Natural killer cell (primary cell): ENCODE data around the gene ICA1. TPM values are rescaled to one million over a fixed set of nuclear protein-coding genes. Genes with fewer than 3 reads are reported as not detected.

Source experiments
- ATAC-seq, 3 donors: fragments of 150-1000 bp in 2 of 3; fragments of 200-7000 bp in 1 of 3; cut with Tn5 transposase; 1 replicate in 1 of 3; 2 replicates in 2 of 3; pipeline ENCODE4 v1.10.0; 2021; ENCODE audit warnings: mild to moderate bottlenecking in 2 of 3, moderate library complexity in 2 of 3
- DNase-seq, 2 donors: peaks; one replicate each; pipeline versions ENCODE4 v3.0.0 to v3.0.0-alpha.2; 2013 to 2021; ENCODE audit warnings: mixed read lengths in 1 of 2
- H3K27ac ChIP-seq: one replicate; pipeline ENCODE4 v1.5.1; 2013; ENCODE audit warnings: mild to moderate bottlenecking, low read length
- H3K27me3 ChIP-seq: one replicate; pipeline ENCODE4 v1.6.1; 2013; ENCODE audit warnings: low read length; ENCODE audit not compliant: control insufficient read depth, insufficient read depth
- H3K36me3 ChIP-seq: one replicate; pipeline ENCODE4 v1.6.1; 2013; ENCODE audit warnings: low read length; ENCODE audit not compliant: control insufficient read depth, insufficient read depth
- H3K4me1 ChIP-seq: one replicate; pipeline ENCODE4 v1.6.1; 2013; ENCODE audit warnings: low read length; ENCODE audit not compliant: control insufficient read depth, insufficient read depth
- H3K4me3 ChIP-seq: one replicate; pipeline ENCODE4 v1.5.1; 2013; ENCODE audit warnings: low read length
- H3K9me3 ChIP-seq: one replicate; pipeline ENCODE4 v1.6.1; 2013; ENCODE audit warnings: low read length; ENCODE audit not compliant: control insufficient read depth, insufficient read depth
- H3K27ac Mint-ChIP-seq, 2 donors: one replicate each; pipeline ENCODE4 v1.8.0; 2022; ENCODE audit warnings: mild to moderate bottlenecking in 2 of 2, mixed read lengths in 2 of 2, moderate library complexity in 1 of 2
- H3K27me3 Mint-ChIP-seq, 2 donors: one replicate each; pipeline ENCODE4 v1.8.0; 2022; ENCODE audit warnings: low read depth in 2 of 2, mixed read lengths in 2 of 2
- H3K36me3 Mint-ChIP-seq: one replicate; pipeline ENCODE4 v1.8.0; 2022; ENCODE audit warnings: mixed read lengths
- H3K4me1 Mint-ChIP-seq, 2 donors: one replicate each; pipeline ENCODE4 v1.8.0; 2022; ENCODE audit warnings: mixed read lengths in 2 of 2
- H3K4me3 Mint-ChIP-seq: one replicate; pipeline ENCODE4 v1.8.0; 2022; ENCODE audit warnings: mild to moderate bottlenecking, moderate library complexity, mixed read lengths
- H3K9me3 Mint-ChIP-seq, 2 donors: one replicate each; pipeline ENCODE4 v1.8.0; 2022; ENCODE audit warnings: mixed read lengths in 2 of 2
- CTCF ChIP-seq: fragments of 200-600 bp; IDR thresholded peaks from one replicate; pipeline ENCODE4 v1.8.0; 2022; ENCODE audit warnings: antibody characterized with exemption
- WGBS: methylation state at CpG from one replicate; pipeline ENCODE4 v1.1.7; 2013; ENCODE audit warnings: missing lambda C conversion rate; ENCODE audit not compliant: insufficient coverage; 5-methylcytosine and 5-hydroxymethylcytosine counted together
- intact Hi-C: fragments of 100-400 bp; cut with micrococcal nuclease; formaldehyde crosslinking; loops from one replicate; pipeline ENCODE4 v1.14.2; 2022
- total RNA-seq, 4 donors: library from RNA; stranded (reverse); fragments of 120-200 nt in 1 of 4; gene quantifications; one replicate each; pipeline versions ENCODE4 v1.2.3 to v1.2.4, GENCODE V29; 2013 to 2022

ICA1 gene
- total RNA-seq, 3 donors from 2014 or later (not counting 1 experiment from before 2014, with no cell fraction given), result 0.75 to 1.9 (median 1.4) TPM

DNA sequence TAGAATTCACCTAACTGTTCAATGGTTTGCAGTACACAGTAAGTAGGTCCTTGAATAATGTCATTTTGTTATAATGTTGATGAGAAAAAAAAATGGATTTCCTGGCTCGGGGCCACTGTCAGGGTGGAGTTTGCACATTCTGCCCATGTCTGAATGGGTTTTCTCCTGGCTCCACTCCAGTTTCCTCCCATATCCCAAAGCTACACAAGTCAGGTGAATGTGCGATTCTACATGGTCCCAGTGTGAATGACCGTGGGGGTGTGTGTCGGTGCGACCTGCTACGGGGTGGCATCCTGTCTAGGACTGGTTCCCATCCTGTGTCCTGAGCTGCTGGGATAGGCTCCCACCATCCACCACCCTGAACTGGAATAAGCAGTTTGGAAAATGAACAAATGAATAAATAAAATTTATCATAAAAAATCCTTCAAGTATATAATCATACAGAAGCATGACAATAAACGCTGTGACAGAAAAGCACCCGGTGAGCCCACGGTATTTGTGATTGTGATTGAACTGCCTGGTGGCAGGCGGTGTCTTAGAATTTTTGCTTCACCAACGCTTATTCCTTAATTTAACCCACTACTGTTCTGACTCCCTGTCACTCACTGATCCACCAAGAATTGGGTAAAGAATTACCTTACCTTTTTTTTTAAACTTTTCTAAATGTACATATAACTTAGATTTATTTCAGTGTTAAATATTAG is 114.1 kb downstream of the ICA1 start:
- no peaks in the 10 kb centered on the region for H3K36me3 Mint-ChIP-seq
- no peak overlapping the region for H3K4me3 ChIP-seq
- ATAC-seq (no peak), DNase-seq (no peak)
- TF ChIP-seq CTCF, result no peak
- no peak overlapping the region for H3K27ac ChIP-seq
- peaks cover 2 to 10% of the 10 kb centered on the region in 2 donors for H3K9me3 Mint-ChIP-seq
- H3K27me3 Mint-ChIP-seq, result peaks cover 0 to 2% of the 10 kb centered on the region in 2 donors
- H3K36me3 ChIP-seq, result no peaks in the 10 kb centered on the region
- WGBS, result 91% methylated on average over 11 of the region's 11 CpGs
- intact Hi-C loops, result no loop called here
- H3K27me3 ChIP-seq, result no peaks in the 10 kb centered on the region
- H3K4me1 ChIP-seq, result peaks cover 11% of the 10 kb centered on the region
- no peak overlapping the region for H3K27ac Mint-ChIP-seq
- peaks cover 8% of the 10 kb centered on the region for H3K9me3 ChIP-seq
- H3K4me3 Mint-ChIP-seq, result no peak overlapping the region
- peaks cover 31 to 46% of the 10 kb centered on the region in 2 donors for H3K4me1 Mint-ChIP-seq

GRCh38 chr7:8146788-8147413 is 115.1 kb downstream of the ICA1 start:
- Histone ChIP-seq H3K4me1 (peaks cover 9% of the 10 kb centered on the region), H3K9me3 (no peaks in the 10 kb centered on the region), H3K36me3 (no peaks in the 10 kb centered on the region), H3K4me3 (no peak overlapping the region), H3K27ac (no peak overlapping the region), H3K27me3 (no peaks in the 10 kb centered on the region)
- DNase-seq (no peak), ATAC-seq (no peak)
- no peaks in the 10 kb centered on the region for H3K27me3 Mint-ChIP-seq
- no peak overlapping the region for H3K4me3 Mint-ChIP-seq
- peaks cover 28 to 36% of the 10 kb centered on the region in 2 donors for H3K4me1 Mint-ChIP-seq
- peaks cover 0 to 3% of the 10 kb centered on the region in 2 donors for H3K9me3 Mint-ChIP-seq
- WGBS, result 70% methylated on average over 7 of the region's 8 CpGs
- TF ChIP-seq CTCF, result no peak
- no peaks in the 10 kb centered on the region for H3K36me3 Mint-ChIP-seq
- no peak overlapping the region for H3K27ac Mint-ChIP-seq
- intact Hi-C loops, result no loop called here

- peaks cover 9% of the 10 kb centered on the region for H3K4me1 ChIP-seq
- no peaks in the 10 kb centered on the region for H3K27me3 Mint-ChIP-seq
- H3K9me3 ChIP-seq, result no peaks in the 10 kb centered on the region
- no peak overlapping the region for H3K4me3 Mint-ChIP-seq
- H3K27ac ChIP-seq, result no peak overlapping the region
- no peak for TF ChIP-seq CTCF
- no peak overlapping the region for H3K4me3 ChIP-seq
- ATAC-seq, result no peak
- no peaks in the 10 kb centered on the region for H3K27me3 ChIP-seq
- H3K9me3 Mint-ChIP-seq, result no peaks in the 10 kb centered on the region
- WGBS, result 81% methylated on average over 12 of the region's 12 CpGs
- no peak for DNase-seq
- no peaks in the 10 kb centered on the region for H3K36me3 ChIP-seq
- H3K27ac Mint-ChIP-seq, result no peak overlapping the region
- H3K36me3 Mint-ChIP-seq, result no peaks in the 10 kb centered on the region
- intact Hi-C loops, result no loop called here
- peaks cover 22 to 29% of the 10 kb centered on the region in 2 donors for H3K4me1 Mint-ChIP-seq
Observed at GRCh38 chr7:8146106-8146787, 115.7 kb downstream of the ICA1 start.
